PC-3 (cell line): ENCODE data around the gene C1orf105.

ENCODE experiments used
- EZH2 ChIP-seq: fragments of 300-600 bp; sonication (generic); IDR thresholded peaks from one replicate; pipeline ENCODE4 v1.6.1; 2017; ENCODE audit warnings: antibody characterized with exemption, mild to moderate bottlenecking, low read length; ENCODE audit not compliant: unreplicated experiment
- TF ChIP-seq, protein P1 (sequence below): fragments of 300-600 bp; sonication (generic); conservative IDR thresholded peaks from 2 replicates; pipeline ENCODE4 v1.5.1; 2017; ENCODE audit warnings: antibody characterized with exemption, low read depth, mild to moderate bottlenecking, low read length

DNA sequence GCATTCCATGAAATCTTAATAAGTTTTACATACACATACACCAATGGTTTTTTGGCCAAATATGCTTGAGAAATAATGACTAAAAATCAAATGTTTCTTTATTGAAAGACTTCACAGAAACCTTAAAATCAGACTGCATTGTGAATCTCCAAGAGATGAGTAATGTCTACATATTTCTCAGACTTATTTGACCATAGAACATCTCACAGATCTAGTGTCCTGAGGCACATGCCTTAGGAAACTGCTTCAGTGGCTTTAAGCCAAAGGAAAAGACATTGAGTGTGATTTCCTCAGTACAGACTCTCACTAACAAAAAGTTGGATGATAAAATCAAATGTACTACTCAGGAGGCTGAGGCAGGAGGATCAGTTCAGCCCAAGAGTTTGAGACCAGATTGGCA lies 6.2 kb upstream of the C1orf105 start:
- TF ChIP-seq, protein P1, sequence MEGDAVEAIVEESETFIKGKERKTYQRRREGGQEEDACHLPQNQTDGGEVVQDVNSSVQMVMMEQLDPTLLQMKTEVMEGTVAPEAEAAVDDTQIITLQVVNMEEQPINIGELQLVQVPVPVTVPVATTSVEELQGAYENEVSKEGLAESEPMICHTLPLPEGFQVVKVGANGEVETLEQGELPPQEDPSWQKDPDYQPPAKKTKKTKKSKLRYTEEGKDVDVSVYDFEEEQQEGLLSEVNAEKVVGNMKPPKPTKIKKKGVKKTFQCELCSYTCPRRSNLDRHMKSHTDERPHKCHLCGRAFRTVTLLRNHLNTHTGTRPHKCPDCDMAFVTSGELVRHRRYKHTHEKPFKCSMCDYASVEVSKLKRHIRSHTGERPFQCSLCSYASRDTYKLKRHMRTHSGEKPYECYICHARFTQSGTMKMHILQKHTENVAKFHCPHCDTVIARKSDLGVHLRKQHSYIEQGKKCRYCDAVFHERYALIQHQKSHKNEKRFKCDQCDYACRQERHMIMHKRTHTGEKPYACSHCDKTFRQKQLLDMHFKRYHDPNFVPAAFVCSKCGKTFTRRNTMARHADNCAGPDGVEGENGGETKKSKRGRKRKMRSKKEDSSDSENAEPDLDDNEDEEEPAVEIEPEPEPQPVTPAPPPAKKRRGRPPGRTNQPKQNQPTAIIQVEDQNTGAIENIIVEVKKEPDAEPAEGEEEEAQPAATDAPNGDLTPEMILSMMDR: no peak
- no peak for TF ChIP-seq EZH2
